K562 (cell line): Measurements from ENCODE around the gene ST3GAL3. TPM values are rescaled to one million over a fixed set of nuclear protein-coding genes. Genes with fewer than 3 reads are reported as not detected.

Source experiments
- ATAC-seq: fragments of 200-7000 bp; cut with Tn5 transposase; 3 replicates; pipeline ENCODE4 v1.9.1; 2020; ENCODE audit warnings: moderate library complexity
- BruUV-seq: library from RNA; stranded (reverse); fragments of 400-500 nt; replicated peaks from 2 replicates; lab custom pipeline; 2021; lab: Mats Ljungman, UMichigan
- CTCF ChIA-PET: fragments of 300-600 bp; formaldehyde crosslinking; extraction: SDS; loops from one replicate; lab custom pipeline; 2021; ENCODE audit warnings: low intra/inter-chr PET ratio; lab: Yijun Ruan, JAX
- POLR2A ChIA-PET: fragments of 300-600, 350-650 bp; sonication (Branson Sonifier 250); formaldehyde crosslinking; extraction: SDS; loops from one replicate; lab custom pipeline; 2021; ENCODE audit warnings: antibody characterized with exemption, inconsistent platforms; lab: Yijun Ruan, JAX
- DNase-seq, 4 experiments: peaks; one replicate each; pipeline versions ENCODE4 v3.0.0 to v3.0.0-alpha.2; 2011 to 2018; ENCODE audit warnings: low spot score in 3 of 4, mixed read lengths in 3 of 4; ENCODE audit errors: extremely low read depth in 1 of 4
- FAIRE-seq: peaks from 2 replicates; lab custom pipeline; 2011; peaks lifted over from hg19 to GRCh38; lab: Jason Lieb, UNC
- H2AFZ ChIP-seq: 2 replicates; pipeline ENCODE4 v1.6.0; 2011; ENCODE audit warnings: low read depth, low read length, control low read depth, inconsistent platforms
- H3K27ac ChIP-seq: fragments of 200-600 bp; 3 replicates; pipeline ENCODE4 v1.8.0; 2011; ENCODE audit warnings: low read depth, mild to moderate bottlenecking, control low read depth, inconsistent platforms, low read length, moderate library complexity, mixed read lengths; ENCODE audit errors: extremely low read depth
- H3K27me3 ChIP-seq, 2 experiments: fragments of 300-600 bp in 1 of 2; 2 replicates in 1 of 2; 3 replicates in 1 of 2; pipeline versions ENCODE4 v1.6.0 to v1.8.0; 2011; ENCODE audit warnings: inconsistent platforms in 2 of 2, low read length in 2 of 2, mild to moderate bottlenecking in 1 of 2, mixed read lengths in 1 of 2, moderate library complexity in 1 of 2; ENCODE audit not compliant: control insufficient read depth in 2 of 2, insufficient read depth in 2 of 2
- H3K36me3 ChIP-seq: fragments of 300-600 bp; 3 replicates; pipeline ENCODE4 v1.8.0; 2011; ENCODE audit warnings: mild to moderate bottlenecking, low read length, inconsistent platforms; ENCODE audit not compliant: control insufficient read depth, insufficient read depth
- H3K4me1 ChIP-seq, 2 experiments: fragments of 200-600 bp in 1 of 2; replicated peaks in 1 of 2; 2 replicates in 1 of 2; 3 replicates in 1 of 2; pipeline versions ENCODE4 v1.5.1 to v1.8.0; 2011; ENCODE audit warnings: inconsistent platforms in 2 of 2, low read length in 2 of 2, mild to moderate bottlenecking in 1 of 2, mixed read lengths in 1 of 2, moderate library complexity in 1 of 2; ENCODE audit not compliant: control insufficient read depth in 2 of 2, insufficient read depth in 2 of 2
- H3K4me2 ChIP-seq: 2 replicates; pipeline ENCODE4 v1.6.1; 2011; ENCODE audit warnings: low read length, control low read depth, inconsistent platforms, mixed read lengths; ENCODE audit not compliant: insufficient read depth
- H3K4me3 ChIP-seq: fragments of 200-600 bp; sonication (generic), shearing (Covaris generic); 2 replicates; pipeline ENCODE4 v1.5.1; 2016; ENCODE audit warnings: control low read depth, inconsistent platforms
- H3K79me2 ChIP-seq: fragments of 200-600 bp; 3 replicates; pipeline ENCODE4 v1.8.0; 2011; ENCODE audit warnings: low read length, inconsistent platforms; ENCODE audit not compliant: control insufficient read depth, insufficient read depth
- H3K9ac ChIP-seq, 2 experiments: 2 replicates each; pipeline versions ENCODE4 v1.6.0 to v1.6.1; 2011; ENCODE audit warnings: low read depth in 2 of 2, low read length in 2 of 2, control low read depth in 1 of 2, inconsistent platforms in 1 of 2, mild to moderate bottlenecking in 1 of 2, mixed read lengths in 1 of 2; ENCODE audit not compliant: insufficient read depth in 1 of 2
- H3K9me1 ChIP-seq: one replicate; pipeline ENCODE4 v1.6.0; 2011; ENCODE audit warnings: inconsistent platforms, mild to moderate bottlenecking, low read length, moderate library complexity; ENCODE audit not compliant: control insufficient read depth, insufficient read depth
- H3K9me3 ChIP-seq: replicated peaks from 2 replicates; pipeline ENCODE4 v1.5.1; 2011; ENCODE audit warnings: low read depth, low read length, inconsistent platforms; ENCODE audit not compliant: control insufficient read depth, insufficient read depth
- H4K20me1 ChIP-seq: replicated peaks from 2 replicates; pipeline ENCODE4 v1.6.1; 2011; ENCODE audit warnings: low read length, inconsistent platforms, mixed read lengths; ENCODE audit not compliant: control insufficient read depth, insufficient read depth
- ARID3A ChIP-seq: IDR thresholded peaks from 2 replicates; pipeline ENCODE4 v1.6.1; 2012; ENCODE audit warnings: low read depth, low read length, improper control_type of control experiment, borderline replicate concordance
- CEBPG ChIP-seq, 3 experiments: fragments of 200-800 bp in 1 of 3; sonication (Bioruptor generic) in 1 of 3; sonication (generic) in 1 of 3; formaldehyde crosslinking in 1 of 3; IDR thresholded peaks in 2 of 3; conservative IDR thresholded peaks in 1 of 3; 2 replicates each; pipeline versions ENCODE4 v1.6.1 to v1.8.0; 2016 to 2022; ENCODE audit warnings: missing compliant biosample characterization in 2 of 3, missing genetic modification characterization in 2 of 3, mild to moderate bottlenecking in 1 of 3, missing genetic modification reagents in 1 of 3
- ESRRB ChIP-seq: fragments of 250-450 bp; sonication (Bioruptor Pico); IDR thresholded peaks from 2 replicates; pipeline ENCODE4 v1.5.0; 2020; ENCODE audit warnings: mild to moderate bottlenecking, moderate library complexity, borderline replicate concordance
- ETV1 ChIP-seq: fragments of 450-650 bp; conservative IDR thresholded peaks from 2 replicates; pipeline ENCODE4 v1.6.1; 2016; ENCODE audit warnings: missing genetic modification characterization, control low read depth, low read depth, missing compliant biosample characterization
- FOSL1 ChIP-seq: fragments of 200-800 bp; sonication (Bioruptor generic); conservative IDR thresholded peaks from 2 replicates; pipeline ENCODE4 v1.6.1; 2016; ENCODE audit warnings: missing genetic modification characterization, missing compliant biosample characterization
- KDM4B ChIP-seq, 2 experiments: fragments of 450-650 bp in 1 of 2; sonication (generic) in 1 of 2; IDR thresholded peaks; 2 replicates each; pipeline ENCODE4 v1.6.1; 2016 to 2017; ENCODE audit warnings: borderline replicate concordance in 2 of 2, antibody characterized with exemption in 1 of 2, low read depth in 1 of 2, mild to moderate bottlenecking in 1 of 2
- MYBL2 ChIP-seq, 2 experiments: fragments of 450-650 bp in 1 of 2; sonication (generic) in 1 of 2; formaldehyde crosslinking in 1 of 2; IDR thresholded peaks; 2 replicates each; pipeline versions ENCODE4 v1.6.1 to v1.8.1; 2017 to 2022; ENCODE audit warnings: borderline replicate concordance in 1 of 2, inconsistent platforms in 1 of 2, low read depth in 1 of 2, mild to moderate bottlenecking in 1 of 2, missing genetic modification reagents in 1 of 2, moderate library complexity in 1 of 2
- PCBP2 ChIP-seq: fragments of 200-400 bp; formaldehyde crosslinking; IDR thresholded peaks from 2 replicates; pipeline ENCODE4 v1.6.1; 2018; ENCODE audit warnings: low read length, low read depth, mild to moderate bottlenecking, moderate library complexity; ENCODE audit not compliant: poor library complexity, severe bottlenecking
- POLR2AphosphoS2 ChIP-seq: IDR thresholded peaks from 2 replicates; pipeline ENCODE4 v1.6.1; 2012; ENCODE audit warnings: low read length, improper control_type of control experiment
- SOX6 ChIP-seq: fragments of 450-650 bp; IDR thresholded peaks from 2 replicates; pipeline ENCODE4 v1.6.1; 2014; ENCODE audit warnings: mild to moderate bottlenecking
- THRA ChIP-seq: fragments of 450-650 bp; IDR thresholded peaks from 2 replicates; pipeline ENCODE4 v1.6.1; 2017; ENCODE audit warnings: mild to moderate bottlenecking, moderate library complexity
- ZBTB43 ChIP-seq: sonication (generic); formaldehyde crosslinking; IDR thresholded peaks from 2 replicates; pipeline ENCODE4 v1.8.0; 2023; ENCODE audit warnings: mild to moderate bottlenecking, missing genetic modification reagents
- ZNF146 ChIP-seq: IDR thresholded peaks from one replicate; pipeline ENCODE4 v1.6.1; 2018; ENCODE audit warnings: missing compliant biosample characterization; ENCODE audit not compliant: unreplicated experiment
- WGBS: fragments of 100-300 bp; shearing (Covaris generic); methylation state at CpG from one replicate; pipeline ENCODE4 v1.1.6; 2016; ENCODE audit warnings: low coverage, mixed read lengths; ENCODE audit not compliant: insufficient coverage; ENCODE audit errors: missing lambda C conversion rate; 5-methylcytosine and 5-hydroxymethylcytosine counted together
- in situ Hi-C: fragments of 300-500 bp; cut with MboI; formaldehyde crosslinking; loops from 4 replicates; pipeline ENCODE4 v1.15.0; 2018; ENCODE audit warnings: inconsistent platforms, mixed read lengths
- intact Hi-C: fragments of 100-400 bp; cut with micrococcal nuclease; formaldehyde crosslinking; loops from 2 replicates; pipeline ENCODE4 v1.14.2; 2022
- polyA plus RNA-seq, 8 experiments: library from polyadenylated mRNA; depleted of rRNA in 4 of 8; stranded (reverse) in 5 of 8; unstranded in 3 of 8; fragments of >200 nt; fragmentation: Nextera tagmentation in 2 of 8; fragmentation: Illumina TruSeq in 1 of 8; extraction: Ambion mirVana in 2 of 8; extraction: Trizol in 1 of 8; gene quantifications; 2 replicates each; pipeline versions ENCODE4 v1.2.1 to v1.2.3, GENCODE V29; 2011 to 2014; ENCODE audit warnings: inconsistent platforms in 1 of 8, missing spikeins in 1 of 8
- total RNA-seq, 7 experiments: library from RNA; depleted of rRNA in 6 of 7; stranded (reverse); fragments of >200 nt in 6 of 7; fragmentation: Illumina TruSeq in 2 of 7; extraction: Trizol in 2 of 7; gene quantifications; 2 replicates each; pipeline versions ENCODE4 v1.2.1 to v1.2.3, GENCODE V29; 2011 to 2021; ENCODE audit warnings: low replicate concordance in 1 of 7

Gene ST3GAL3
- total and polyA plus RNA-seq, 9 of the 15 experiments (the other 6 are each of a cell fraction or from before 2014, with no cell fraction given): 1.2 to 18.9 (median 11.0) TPM

- H3K36me3 ChIP-seq: no peaks in the 10 kb centered on the region
- BruUV-seq: no TSS peak
- H3K27me3 ChIP-seq: no peaks in the 10 kb centered on the region
- in situ Hi-C loops (no loop called here), intact Hi-C loops (no loop called here)
- H3K4me2 ChIP-seq: no peak overlapping the region
- no peak for FAIRE-seq
- H4K20me1 ChIP-seq: no peaks in the 10 kb centered on the region
- H3K4me3 ChIP-seq: no peak overlapping the region
- H3K27ac ChIP-seq: no peak overlapping the region
- 29% methylated on average over 2 of the region's 2 CpGs for WGBS
- ChIA-PET CTCF (no interaction called here), POLR2A (interaction anchor here (0.7 to 1.0 kb wide), 4 partner anchors 9 to 32 kb away, joined by 3 to 5 read pairs (median 3); no protein-coding TSS in a partner anchor)
- no peak overlapping the region for H2AFZ ChIP-seq
- DNase-seq: no peak
- ATAC-seq: no peak
- H3K9ac ChIP-seq: no peak overlapping the region
- H3K79me2 ChIP-seq: no peaks in the 10 kb centered on the region
- H3K9me1 ChIP-seq: peaks cover 2% of the 10 kb centered on the region
- peaks cover 15 to 31% of the 10 kb centered on the region in 2 experiments for H3K4me1 ChIP-seq
- no peaks in the 10 kb centered on the region for H3K9me3 ChIP-seq
- TF ChIP-seq POLR2AphosphoS2 (no peak), ZBTB43 (CRISPR knock-in tag) (no peak), KDM4B (IDR thresholded peaks at IDR 0.05; ENCODE audit: borderline replicate concordance in 2 of 2, low read depth in 1 of 2) (no peak), ZNF146 (CRISPR knock-in tag) (peak; percentile 27), ETV1 (tag) (no peak), ARID3A (no peak), THRA (no peak), PCBP2 (no peak), MYBL2 (IDR thresholded peaks at IDR 0.05; ENCODE audit: low read depth) (no peak), MYBL2 (CRISPR knock-in tag; IDR thresholded peaks at IDR 0.05; ENCODE audit: borderline replicate concordance) (no peak), ESRRB (CRISPR knock-in tag) (no peak), CEBPG (CRISPR knock-in tag; IDR thresholded peaks at IDR 0.05) (peak; percentile 44; the same call in 1 of the 2 replicates), CEBPG (tag; conservative IDR thresholded peaks at IDR 0.05 in 1 of 2, IDR thresholded peaks at IDR 0.05 in 1 of 2) (peak; percentile 85 to 90), SOX6 (no peak), FOSL1 (tag) (0 out of 2 replicates have a peak, but pooled peaks have one; percentile 15)
These were observed 160.8 kb downstream of the ST3GAL3 start for GRCh38 chr1:43867976-43868740.
